Thymus (tissue), 11 donors: ENCODE measurements around the gene UNC5A. TPM values are rescaled to one million over a fixed set of nuclear protein-coding genes. Genes with fewer than 3 reads are reported as not detected.
A peak's percentile ranks its signal among the peaks of the same experiment; 100 is the strongest.

Experiments
- DNase-seq, 9 donors: peaks; one replicate each; pipeline ENCODE4 v3.0.0-alpha.2; 2013; ENCODE audit warnings: low spot score in 9 of 9, low read depth in 6 of 9, missing footprints in 1 of 9
- H3K27ac ChIP-seq, 2 donors: one replicate each; pipeline ENCODE4 v1.5.1; 2013; ENCODE audit warnings: control low read depth in 1 of 2, low read depth in 1 of 2, low read length in 1 of 2, mild to moderate bottlenecking in 1 of 2, moderate library complexity in 1 of 2
- H3K27me3 ChIP-seq, 2 donors: one replicate each; pipeline ENCODE4 v1.5.1; 2013; ENCODE audit warnings: low read length in 1 of 2; ENCODE audit not compliant: control insufficient read depth in 2 of 2, insufficient read depth in 1 of 2
- H3K36me3 ChIP-seq, 2 donors: one replicate each; pipeline ENCODE4 v1.5.1; 2013; ENCODE audit warnings: low read length in 1 of 2, mild to moderate bottlenecking in 1 of 2, moderate library complexity in 1 of 2; ENCODE audit not compliant: control insufficient read depth in 2 of 2, insufficient read depth in 2 of 2
- H3K4me1 ChIP-seq, 2 donors: one replicate each; pipeline ENCODE4 v1.5.1; 2013; ENCODE audit warnings: low read length in 2 of 2; ENCODE audit not compliant: control insufficient read depth in 2 of 2, insufficient read depth in 2 of 2
- H3K4me3 ChIP-seq, 2 donors: one replicate each; pipeline ENCODE4 v1.5.1; 2013; ENCODE audit warnings: low read length in 2 of 2, control low read depth in 1 of 2, mild to moderate bottlenecking in 1 of 2
- H3K9me3 ChIP-seq, 2 donors: one replicate each; pipeline ENCODE4 v1.5.1; 2013; ENCODE audit warnings: low read length in 1 of 2, mild to moderate bottlenecking in 1 of 2; ENCODE audit not compliant: control insufficient read depth in 2 of 2, insufficient read depth in 1 of 2
- WGBS: extraction: QIAGEN DNeasy Blood & Tissue Kit; methylation state at CpG from one replicate; pipeline ENCODE4 v1.1.7; 2013; 5-methylcytosine and 5-hydroxymethylcytosine counted together
- polyA plus RNA-seq: library from polyadenylated mRNA; stranded (reverse); fragments of 200-250 nt; gene quantifications from one replicate; pipeline ENCODE4 v1.2.3, GENCODE V29; 2013
- total RNA-seq: library from RNA; stranded (reverse); fragments of 120-200 nt; gene quantifications from one replicate; pipeline ENCODE4 v1.2.4, GENCODE V29; 2013
- donor health status: healthy.

UNC5A gene
- total and polyA plus RNA-seq, 2 donors, result 0.28 to 0.30 TPM

- H3K36me3 ChIP-seq, result no peaks in the 10 kb centered on the region
- no peak overlapping the region for H3K4me3 ChIP-seq
- H3K27ac ChIP-seq, result no peak overlapping the region
- no peak for DNase-seq
- H3K27me3 ChIP-seq, result peaks cover 62 to 95% of the 10 kb centered on the region in 2 donors
- H3K4me1 ChIP-seq, result no peaks in the 10 kb centered on the region
- H3K9me3 ChIP-seq, result no peaks in the 10 kb centered on the region
- 30% methylated on average over 9 of the region's 9 CpGs for WGBS
These were observed 6.5 kb downstream of the UNC5A start for GRCh38 chr5:176816791-176817347.

- Histone ChIP-seq H3K27ac (no peak overlapping the region), H3K9me3 (no peaks in the 10 kb centered on the region), H3K27me3 (peaks cover 58 to 92% of the 10 kb centered on the region in 2 donors)
These were observed 7.0 kb downstream of the UNC5A start for GRCh38 chr5:176817369-176817840.

DNA sequence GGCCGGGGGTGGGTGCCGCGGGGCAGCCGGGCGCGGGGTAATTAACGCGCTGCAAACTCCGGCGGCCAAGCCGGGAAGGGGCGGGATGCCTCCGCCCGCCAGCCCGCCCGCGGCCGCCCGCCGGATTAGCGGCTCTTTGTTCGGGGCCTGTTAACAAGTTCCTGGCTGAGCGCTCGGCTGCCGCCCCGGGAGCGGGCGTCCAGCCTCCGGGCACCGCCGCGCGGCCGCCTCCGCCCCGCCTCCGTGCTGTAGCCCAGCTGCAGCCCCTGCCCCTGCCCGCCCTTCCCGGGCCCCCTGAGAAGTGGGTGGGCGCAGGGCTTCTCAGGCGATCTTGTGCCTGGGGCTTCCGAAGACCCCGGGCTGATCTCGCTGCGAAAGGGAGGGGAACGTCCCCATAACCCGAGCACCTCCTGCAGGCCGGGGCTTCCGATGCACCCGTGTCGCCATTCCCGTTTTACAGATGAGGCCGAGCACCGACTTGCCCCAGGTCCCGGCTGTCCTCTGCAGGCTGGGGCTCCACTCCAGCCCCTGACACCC is 7.5 kb downstream of the UNC5A start:
- DNase-seq, result no peak
- Histone ChIP-seq H3K36me3 (no peaks in the 10 kb centered on the region), H3K27me3 (peaks cover 55 to 87% of the 10 kb centered on the region in 2 donors), H3K9me3 (no peaks in the 10 kb centered on the region), H3K4me3 (peak overlapping the region in 1 of 2 donors; percentile 22), H3K4me1 (no peaks in the 10 kb centered on the region), H3K27ac (no peak overlapping the region)
- WGBS, result 2% methylated on average over 55 of the region's 55 CpGs

More at GRCh38 chr5:176817369-176817840, 7.0 kb downstream of the UNC5A start:
- Histone ChIP-seq H3K4me3 (peak overlapping the region in 1 of 2 donors; percentile 22), H3K4me1 (no peaks in the 10 kb centered on the region), H3K36me3 (no peaks in the 10 kb centered on the region)
- 2% methylated on average over 42 of the region's 42 CpGs for WGBS
- no peak for DNase-seq

- no peak for DNase-seq
- H3K4me3 ChIP-seq, result no peak overlapping the region
- peaks cover 51 to 83% of the 10 kb centered on the region in 2 donors for H3K27me3 ChIP-seq
- H3K27ac ChIP-seq, result no peak overlapping the region
- 36% methylated on average over 12 of the region's 12 CpGs for WGBS
- H3K36me3 ChIP-seq, result no peaks in the 10 kb centered on the region
- no peaks in the 10 kb centered on the region for H3K4me1 ChIP-seq
- no peaks in the 10 kb centered on the region for H3K9me3 ChIP-seq
These were observed 8.2 kb downstream of the UNC5A start for GRCh38 chr5:176818391-176819098.

DNA sequence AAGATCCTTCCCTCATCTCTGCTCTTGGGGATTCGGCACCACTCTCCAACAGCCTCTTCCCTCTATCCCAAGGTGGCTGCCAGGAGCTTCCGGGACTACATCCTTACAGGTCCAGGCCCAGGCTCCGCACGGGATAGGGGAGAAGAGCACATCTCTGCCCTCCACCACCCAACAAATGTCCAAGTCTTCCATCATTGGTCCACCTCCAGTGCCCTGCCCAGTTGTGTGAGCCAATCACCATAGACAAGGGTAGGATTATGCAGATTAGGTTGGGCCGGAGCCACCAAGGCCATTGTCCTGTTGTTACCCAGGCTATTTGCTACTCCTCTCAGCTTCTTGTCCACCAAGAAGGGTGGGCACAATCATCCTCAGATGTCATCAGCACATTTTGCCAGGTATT is 9.1 kb downstream of the UNC5A start:
- Histone ChIP-seq H3K27ac (no peak overlapping the region), H3K4me1 (no peaks in the 10 kb centered on the region), H3K27me3 (peaks cover 44 to 78% of the 10 kb centered on the region in 2 donors), H3K4me3 (no peak overlapping the region), H3K36me3 (no peaks in the 10 kb centered on the region), H3K9me3 (no peaks in the 10 kb centered on the region)
- no peak for DNase-seq
- WGBS, result 91% methylated on average over 5 of the region's 5 CpGs

GRCh38 chr5:176820937-176821336 is 10.6 kb downstream of the UNC5A start:
- Histone ChIP-seq H3K27me3 (peaks cover 37 to 66% of the 10 kb centered on the region in 2 donors), H3K27ac (no peak overlapping the region), H3K4me1 (no peaks in the 10 kb centered on the region), H3K4me3 (no peak overlapping the region), H3K36me3 (no peaks in the 10 kb centered on the region), H3K9me3 (no peaks in the 10 kb centered on the region)
- WGBS, result 84% methylated on average over 7 of the region's 7 CpGs
- DNase-seq, result no peak

- no peaks in the 10 kb centered on the region for H3K36me3 ChIP-seq
- peaks cover 32 to 61% of the 10 kb centered on the region in 2 donors for H3K27me3 ChIP-seq
- no peaks in the 10 kb centered on the region for H3K9me3 ChIP-seq
- no peak overlapping the region for H3K27ac ChIP-seq
- 85% methylated on average over 6 of the region's 6 CpGs for WGBS
- no peak for DNase-seq
- H3K4me1 ChIP-seq, result no peaks in the 10 kb centered on the region
- no peak overlapping the region for H3K4me3 ChIP-seq
These were observed 11.1 kb downstream of the UNC5A start for GRCh38 chr5:176821441-176821840.

DNA sequence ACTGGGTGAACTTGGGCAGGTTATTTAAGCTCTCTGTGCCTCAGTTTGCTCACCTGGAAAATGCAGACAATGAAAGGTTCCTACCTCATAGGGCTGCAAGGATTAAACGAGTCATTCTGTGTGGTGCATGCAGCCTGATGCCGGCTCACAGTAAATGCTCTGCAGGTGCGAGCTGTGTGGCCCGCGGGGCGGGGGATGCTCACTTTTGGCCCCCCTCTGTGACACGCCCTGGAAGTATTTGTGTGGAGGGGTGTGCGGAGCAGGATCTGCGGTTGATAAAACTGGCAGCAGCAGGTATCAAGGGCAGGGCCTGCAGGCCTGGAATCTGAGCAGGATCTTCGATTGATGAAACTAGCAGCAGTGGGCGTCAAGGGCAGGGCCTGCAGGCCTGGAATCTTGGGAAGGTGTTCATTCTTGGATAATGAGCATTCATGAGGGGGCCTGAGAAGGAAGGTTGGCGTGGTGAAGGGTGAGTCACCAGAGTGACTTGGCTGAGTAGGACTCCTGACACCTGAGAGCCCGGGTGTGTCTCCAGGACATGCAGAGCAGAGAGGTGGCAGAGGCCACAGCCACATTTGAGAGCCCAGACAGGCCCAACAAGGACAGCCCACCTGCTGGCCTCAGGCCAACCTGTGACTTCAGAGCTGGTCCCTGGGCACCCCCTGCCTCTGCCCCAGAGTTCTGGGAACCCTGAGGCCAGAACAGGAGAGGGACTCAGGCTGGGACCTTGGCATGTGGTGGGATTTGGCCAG is 11.9 kb downstream of the UNC5A start:
- H3K9me3 ChIP-seq, result no peaks in the 10 kb centered on the region
- H3K36me3 ChIP-seq, result no peaks in the 10 kb centered on the region
- H3K27me3 ChIP-seq, result peaks cover 24 to 53% of the 10 kb centered on the region in 2 donors
- 87% methylated on average over 13 of the region's 13 CpGs for WGBS
- DNase-seq, result no peak
- H3K4me1 ChIP-seq, result no peaks in the 10 kb centered on the region
- H3K27ac ChIP-seq, result no peak overlapping the region
- H3K4me3 ChIP-seq, result no peak overlapping the region
